GM19395 (cell line): Measurements from ENCODE around the gene B3GALT5.

Source experiments
- ATAC-seq: cut with Tn5 transposase; IDR thresholded peaks from one replicate; pipeline ENCODE4 v1.9.1; 2021; ENCODE audit warnings: mild to moderate bottlenecking, moderate library complexity; ENCODE audit not compliant: unreplicated experiment

Gene B3GALT5

DNA sequence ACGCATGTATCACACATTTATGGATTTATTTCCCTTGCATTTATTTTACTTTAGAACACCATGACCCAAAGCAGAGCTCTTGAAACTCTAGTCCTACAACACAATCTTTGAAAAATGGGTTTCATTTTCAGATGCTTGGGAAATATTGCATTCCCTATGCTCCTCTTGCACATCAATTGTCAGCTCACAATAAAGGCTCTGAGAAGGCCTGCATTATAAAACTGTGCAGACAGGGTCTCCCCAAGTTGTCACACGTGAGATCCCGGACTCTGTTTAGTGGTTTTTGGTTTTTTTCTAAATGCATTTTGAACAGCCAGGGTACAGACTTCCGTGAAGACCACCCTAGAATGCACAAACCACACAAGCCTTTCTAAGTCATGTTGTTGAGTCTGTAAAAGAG, 9.9 kb upstream of the B3GALT5 start:
- no peak for ATAC-seq

- no peak for ATAC-seq
These were observed 7.8 kb upstream of the B3GALT5 start for GRCh38 chr21:39604951-39605350.

- ATAC-seq = no peak
These were observed 2.0 kb upstream of the B3GALT5 start for GRCh38 chr21:39610703-39611102.

DNA sequence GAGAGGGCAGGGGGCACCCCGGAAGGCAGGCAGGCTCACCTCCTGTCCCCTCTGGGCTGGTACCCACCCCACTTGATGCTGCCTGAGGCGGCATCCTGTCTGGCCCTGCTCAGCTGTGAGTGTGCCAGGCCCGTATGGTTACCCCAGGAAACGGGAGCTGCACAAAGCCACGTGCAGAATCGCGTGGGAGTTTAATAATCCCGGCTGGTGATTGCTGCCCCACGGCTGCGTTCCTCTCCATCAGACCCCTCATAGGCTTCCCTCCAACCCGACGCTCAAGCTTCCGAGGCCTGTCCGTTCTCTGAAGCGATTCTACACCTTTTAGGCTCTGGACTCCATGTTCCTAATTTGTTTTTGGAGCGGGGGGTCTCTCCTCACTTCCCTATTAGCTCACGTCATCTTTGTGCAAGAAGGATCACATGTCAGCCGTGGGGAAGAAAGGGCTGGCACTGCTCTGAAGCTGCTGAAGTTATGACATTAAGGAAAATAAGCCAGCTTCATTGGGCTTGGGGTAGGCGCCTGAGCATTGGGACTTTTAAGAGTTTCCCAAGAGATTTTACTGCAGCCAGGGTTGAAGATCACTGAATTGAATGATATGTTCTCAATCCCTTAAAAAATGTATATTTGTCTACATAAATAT, 1.1 kb upstream of the B3GALT5 start:
- no peak for ATAC-seq

GRCh38 chr21:39613041-39613934, 548 bp downstream of the B3GALT5 start:
- no peak for ATAC-seq

DNA sequence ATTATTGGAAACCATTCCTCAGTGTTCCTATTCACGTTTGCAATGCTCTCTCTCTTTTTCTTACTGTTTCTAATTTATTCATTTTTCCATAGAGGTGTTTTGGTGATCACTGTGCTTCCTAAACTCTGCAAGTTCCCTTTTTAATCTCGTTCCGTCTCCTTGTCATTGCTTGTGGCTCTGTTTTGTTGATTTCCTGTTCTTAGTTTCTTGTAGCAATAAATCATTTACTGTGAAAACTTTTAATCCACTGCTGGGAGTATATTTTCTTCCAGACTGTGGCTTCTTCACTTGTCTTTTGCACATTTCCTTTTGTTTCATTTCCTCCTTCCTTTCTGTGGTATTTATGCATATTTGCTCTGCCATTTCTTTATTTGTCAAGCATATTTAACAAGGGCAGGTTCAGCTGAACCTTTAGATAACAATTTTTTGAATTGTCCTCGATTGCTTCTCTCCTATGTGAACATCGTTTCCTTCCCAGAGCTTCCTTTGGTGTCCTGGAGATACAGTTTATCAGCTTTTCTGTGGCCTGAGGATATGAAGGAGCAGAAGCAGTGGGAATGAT, 3.6 kb downstream of the B3GALT5 start:
- no peak for ATAC-seq

GRCh38 chr21:39620856-39621255, 8.1 kb downstream of the B3GALT5 start:
- no peak for ATAC-seq

GRCh38 chr21:39625211-39625895, 12.6 kb downstream of the B3GALT5 start:
- ATAC-seq = no peak

GRCh38 chr21:39628385-39628784, 15.6 kb downstream of the B3GALT5 start:
- no peak for ATAC-seq

GRCh38 chr21:39630191-39630591, 17.5 kb downstream of the B3GALT5 start:
- ATAC-seq = no peak

DNA sequence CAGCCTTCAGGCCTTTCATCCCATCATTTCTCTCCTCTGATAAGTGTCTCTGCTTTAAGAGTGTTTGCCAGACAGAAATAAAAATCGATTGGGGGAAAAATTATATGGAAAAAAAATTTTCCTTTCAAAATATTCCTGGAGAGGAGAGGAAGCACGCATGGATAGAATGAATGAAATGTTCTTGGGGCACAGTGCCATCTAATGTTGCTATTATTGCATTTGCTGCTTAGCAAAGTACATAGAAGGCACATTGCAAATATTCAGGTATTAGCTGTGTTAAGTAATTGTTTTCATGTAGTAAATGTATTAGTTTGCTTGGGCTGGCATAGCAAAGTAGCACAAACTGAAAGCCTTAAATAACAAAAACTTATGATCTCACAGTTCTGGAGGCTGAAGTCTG, 18.1 kb downstream of the B3GALT5 start:
- ATAC-seq = no peak

- ATAC-seq = no peak
These were observed 19.3 kb downstream of the B3GALT5 start for GRCh38 chr21:39631842-39632562.

DNA sequence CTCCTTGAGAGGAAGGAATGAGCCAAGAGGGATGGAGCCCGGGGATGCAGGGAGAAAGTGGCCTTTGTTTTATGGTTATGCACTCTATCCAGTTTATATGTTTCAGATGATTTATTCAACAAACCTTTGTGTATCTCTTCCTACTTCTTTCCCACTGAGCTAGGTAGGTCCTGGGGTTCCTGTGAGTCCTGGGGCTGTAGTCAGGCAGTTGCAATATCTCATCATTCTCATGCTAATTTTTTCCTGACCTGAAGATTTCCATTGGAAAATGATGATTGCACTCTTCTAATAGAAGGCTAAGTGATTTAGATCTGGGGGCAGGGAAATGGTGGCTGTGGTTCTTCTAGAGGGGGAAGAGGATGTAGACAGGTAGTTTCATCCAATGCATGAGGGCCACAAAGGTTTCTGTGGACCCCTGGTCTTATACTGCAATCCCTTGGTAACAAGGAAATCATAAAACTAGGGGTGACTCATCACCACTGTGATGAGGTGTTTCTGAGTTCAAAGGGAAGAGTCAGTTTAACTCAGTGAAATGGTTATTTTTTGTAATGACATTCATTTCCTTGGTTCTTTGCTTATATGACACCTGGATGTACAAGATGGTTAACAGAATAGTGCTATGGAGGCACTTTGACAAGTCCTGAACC, 20.2 kb downstream of the B3GALT5 start:
- no peak for ATAC-seq

GRCh38 chr21:39633770-39634181, 21.0 kb downstream of the B3GALT5 start:
- no peak for ATAC-seq

GRCh38 chr21:39634507-39634906, 21.8 kb downstream of the B3GALT5 start:
- no peak for ATAC-seq

- ATAC-seq = no peak
These were observed 24.6 kb downstream of the B3GALT5 start for GRCh38 chr21:39637197-39637970.

GRCh38 chr21:39637971-39638240, 25.2 kb downstream of the B3GALT5 start:
- ATAC-seq = no peak

GRCh38 chr21:39638281-39638680, 25.5 kb downstream of the B3GALT5 start:
- no peak for ATAC-seq

DNA sequence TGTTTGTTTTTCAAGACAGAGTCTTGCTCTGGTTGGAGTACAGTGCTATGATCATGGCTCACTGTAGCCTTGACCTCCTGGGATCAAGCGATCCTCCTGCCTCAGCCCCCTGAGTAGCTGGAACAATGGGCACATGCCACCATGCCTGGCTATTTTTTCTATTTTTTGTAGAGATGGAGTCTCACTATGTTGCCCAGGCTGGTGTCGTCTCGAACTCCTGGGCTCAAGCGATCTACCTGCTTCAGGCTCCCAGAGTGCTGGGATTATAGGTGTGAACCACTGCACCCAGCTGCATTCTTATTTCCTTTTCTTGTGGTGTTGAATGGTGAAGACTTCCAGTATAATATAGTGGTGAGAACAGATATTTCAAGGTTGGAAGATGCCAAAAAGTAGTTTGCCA, 28.0 kb downstream of the B3GALT5 start:
- no peak for ATAC-seq
